CD4-positive, alpha-beta T cell treated with Interleukin-21 for 1 hour (primary cell): Measurements from ENCODE around the gene C1orf52.

Source experiments
- DNase-seq: peaks from one replicate; pipeline ENCODE4 v3.0.0-alpha.2; 2020

C1orf52 gene

DNA sequence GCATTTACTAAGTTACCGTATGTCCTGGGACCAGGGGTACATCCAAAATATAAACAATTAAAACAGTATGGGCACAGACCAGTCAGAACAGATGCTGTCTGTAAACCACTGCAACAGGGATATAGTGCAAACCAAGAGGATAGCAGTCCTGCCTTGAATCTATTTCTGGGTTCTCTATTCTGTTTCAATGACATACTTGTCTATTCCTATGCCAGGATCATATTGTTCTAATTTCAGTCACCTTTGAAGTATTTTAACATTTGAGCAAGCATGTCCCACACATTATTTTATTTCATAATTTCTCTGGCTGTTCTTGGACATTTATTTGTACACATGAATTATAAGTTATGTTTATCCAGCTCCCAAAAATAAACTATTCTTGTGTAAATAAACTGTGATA is 30.5 kb downstream of the C1orf52 start:
- no peak for DNase-seq

DNA sequence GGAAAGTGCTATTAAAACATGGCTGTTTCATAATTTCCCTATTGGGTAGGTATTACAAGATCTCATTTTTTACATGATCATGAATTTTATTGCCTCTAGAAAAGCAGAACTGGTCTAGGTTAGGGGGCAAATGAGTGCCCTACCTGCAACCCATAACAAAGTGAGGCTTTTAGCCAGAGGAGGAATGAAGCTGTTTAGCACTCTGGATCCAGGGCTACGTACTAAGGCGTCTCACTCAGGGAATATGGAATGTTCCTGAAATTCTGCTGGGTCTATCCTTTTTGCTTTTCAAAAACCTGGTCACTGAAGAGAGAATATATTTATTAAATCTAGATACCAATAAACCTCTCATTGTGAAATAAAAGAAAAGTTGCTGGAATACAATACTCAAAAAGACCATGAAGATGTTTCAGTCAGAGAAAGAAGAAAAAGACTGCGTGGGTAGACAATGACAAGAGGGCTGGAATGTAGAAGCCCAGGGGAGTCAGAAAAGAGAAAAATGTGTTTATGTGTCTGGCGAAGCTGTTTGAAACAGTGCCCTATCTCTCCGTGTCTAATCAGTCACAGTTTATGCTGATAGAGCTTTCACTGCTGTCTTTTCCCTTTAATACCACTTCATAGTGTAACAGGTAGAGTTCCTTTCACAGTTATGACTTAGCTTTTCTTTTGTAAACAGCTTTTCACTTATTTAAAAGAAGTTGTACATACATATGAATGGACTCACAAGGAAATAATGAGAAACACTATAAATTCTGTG is 33.7 kb downstream of the C1orf52 start:
- DNase-seq = no peak

DNA sequence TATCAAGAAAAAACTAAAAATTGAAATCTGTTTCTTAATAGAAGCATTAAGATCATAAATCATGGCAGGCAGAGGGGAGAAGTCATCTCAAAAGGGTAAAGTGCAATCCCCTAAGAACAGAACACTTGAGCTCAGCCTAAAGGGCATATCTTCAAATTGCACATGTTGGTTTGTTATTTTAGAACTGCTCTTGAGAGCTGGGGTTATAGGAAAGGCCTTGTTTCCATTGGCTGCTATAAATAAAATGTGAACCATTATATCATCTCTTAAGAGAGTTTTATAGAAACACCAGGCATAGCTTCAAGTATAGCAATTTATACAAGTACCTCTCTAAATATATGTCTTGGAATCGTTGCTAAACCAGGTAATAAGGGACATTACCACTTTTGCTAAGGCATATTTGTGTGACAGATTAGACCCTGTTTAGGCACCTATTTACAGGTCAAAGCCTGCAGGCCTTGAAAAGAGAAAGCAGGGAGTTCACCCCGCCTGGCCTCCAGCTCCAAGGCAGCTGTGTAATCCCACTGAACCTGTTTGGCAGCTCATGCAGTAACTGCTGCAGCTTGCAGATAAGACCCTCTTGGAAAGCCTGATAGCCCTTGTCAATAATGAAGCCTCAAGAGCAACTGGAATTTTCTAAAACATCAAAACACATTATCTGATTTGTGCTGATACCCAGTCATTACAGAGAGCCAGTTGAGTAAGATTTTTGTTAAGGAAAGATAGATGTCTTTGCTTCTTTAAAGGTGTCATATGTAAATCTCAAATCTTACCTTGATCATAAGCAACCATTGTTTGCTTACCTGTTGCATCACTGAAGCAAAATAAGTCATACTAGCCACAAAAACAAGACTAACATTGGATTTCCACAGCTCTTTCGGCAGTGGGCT is 34.5 kb downstream of the C1orf52 start:
- no peak for DNase-seq

DNA sequence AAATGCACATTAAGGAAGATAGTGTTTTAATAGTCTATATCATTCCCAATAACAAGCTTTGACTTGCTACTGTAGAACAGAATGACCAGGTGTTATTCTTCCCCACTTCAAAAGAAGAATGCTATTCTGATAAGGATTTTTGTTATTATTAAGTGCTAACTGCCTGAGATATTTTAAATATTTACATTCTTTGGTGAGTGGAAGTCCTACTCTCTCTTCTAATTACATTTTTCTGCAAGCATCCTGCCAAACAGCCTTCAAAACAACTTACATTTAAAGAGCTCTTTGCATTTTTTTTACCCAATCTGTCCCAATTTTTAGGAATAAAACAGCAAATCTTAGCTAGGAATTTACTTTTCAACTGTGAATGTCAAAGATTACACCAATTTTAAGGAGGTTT is 35.2 kb downstream of the C1orf52 start:
- no peak for DNase-seq

DNA sequence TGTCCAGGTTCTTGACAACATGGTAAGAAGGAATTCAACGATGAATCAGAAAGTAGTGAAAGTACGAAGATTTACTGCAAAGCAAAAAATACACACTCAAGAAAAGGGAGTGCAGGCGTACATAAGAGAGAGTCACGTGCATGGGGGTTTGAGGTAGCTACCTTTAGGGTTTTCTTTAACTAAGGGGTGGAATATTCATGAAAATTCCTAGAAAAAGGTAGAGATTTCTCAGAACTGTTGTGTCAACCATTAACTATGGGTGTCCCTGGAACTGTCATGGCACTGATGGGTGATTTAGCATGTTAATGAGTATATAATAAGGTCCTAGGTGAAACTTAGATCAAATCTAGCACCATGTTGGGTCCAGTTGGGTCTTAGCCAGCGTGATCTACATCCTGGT is 36.1 kb downstream of the C1orf52 start:
- DNase-seq = no peak

DNA sequence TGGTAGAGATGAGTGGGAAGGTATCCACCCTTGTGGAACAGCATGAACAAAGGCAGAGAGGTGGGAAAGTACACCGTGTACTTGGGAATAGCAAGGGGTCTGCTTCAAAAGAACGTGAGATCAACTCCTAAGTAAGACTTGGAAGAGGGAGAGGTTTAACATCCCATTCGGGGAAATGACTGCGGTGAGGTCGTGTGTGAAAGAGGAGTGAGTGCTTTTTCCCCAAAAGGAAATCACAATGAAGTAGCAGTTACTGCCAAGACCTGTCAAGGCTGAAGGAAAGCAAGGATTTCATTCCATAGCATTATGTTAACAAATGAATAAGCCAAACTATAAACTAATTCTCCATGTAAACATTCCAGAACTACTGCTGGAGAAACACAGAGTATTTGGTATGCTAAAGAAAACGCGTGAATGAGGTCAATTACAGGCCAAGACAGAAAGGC is 38.7 kb downstream of the C1orf52 start:
- DNase-seq = no peak

DNA sequence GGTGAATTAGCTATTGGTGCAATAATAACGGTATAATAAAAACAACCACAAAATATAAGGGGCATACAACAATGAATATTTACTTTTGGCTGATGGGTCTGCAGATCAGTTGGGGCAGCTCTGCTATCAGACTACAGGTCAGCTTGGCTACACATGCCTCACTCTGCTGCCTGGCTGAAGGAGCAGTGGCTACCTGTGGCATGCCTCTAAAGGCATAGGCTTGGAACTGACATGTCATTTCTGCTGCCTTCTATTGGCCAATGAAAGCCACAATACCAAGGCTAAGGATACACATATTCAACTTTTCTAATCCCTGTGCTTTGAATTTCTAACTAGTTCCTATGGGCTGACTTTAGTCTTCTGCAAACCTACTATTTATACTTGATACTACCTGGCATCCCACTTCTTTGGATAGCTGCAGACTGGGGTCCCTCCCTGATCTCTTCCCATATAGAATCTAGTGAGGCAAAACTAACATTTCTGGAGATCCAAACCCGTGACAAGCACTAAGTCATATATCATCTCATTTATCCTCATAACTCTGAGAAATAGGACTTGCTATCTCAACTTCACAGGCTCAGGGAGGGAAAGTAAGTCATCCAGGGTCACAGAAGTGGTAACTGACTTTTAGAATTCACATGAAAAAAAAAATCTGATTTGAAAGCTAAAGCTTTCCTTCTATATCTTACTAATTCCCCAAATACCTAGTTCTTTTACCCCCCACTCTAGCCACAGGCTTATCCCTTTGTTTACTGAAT is 39.4 kb downstream of the C1orf52 start:
- no peak for DNase-seq

DNA sequence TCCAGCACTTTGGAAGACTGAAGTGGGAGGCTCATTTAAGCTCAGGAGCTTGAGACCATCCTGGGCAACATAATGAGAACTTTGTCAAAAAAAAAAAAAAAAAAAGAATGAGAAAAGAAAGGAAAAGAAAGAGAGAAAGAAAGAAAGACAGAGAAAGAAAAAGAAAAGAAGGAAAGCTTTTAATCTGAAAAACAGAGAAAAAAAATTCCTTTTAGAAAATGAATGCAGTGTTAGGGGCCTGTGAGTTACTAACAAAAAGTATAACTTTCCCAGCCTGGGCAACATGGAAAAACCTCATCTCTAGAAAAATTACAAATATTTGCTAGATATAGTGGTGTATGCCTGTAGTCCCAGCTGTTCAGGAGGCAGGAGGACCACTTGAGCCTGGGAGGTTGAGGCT is 42.8 kb downstream of the C1orf52 start:
- no peak for DNase-seq

DNA sequence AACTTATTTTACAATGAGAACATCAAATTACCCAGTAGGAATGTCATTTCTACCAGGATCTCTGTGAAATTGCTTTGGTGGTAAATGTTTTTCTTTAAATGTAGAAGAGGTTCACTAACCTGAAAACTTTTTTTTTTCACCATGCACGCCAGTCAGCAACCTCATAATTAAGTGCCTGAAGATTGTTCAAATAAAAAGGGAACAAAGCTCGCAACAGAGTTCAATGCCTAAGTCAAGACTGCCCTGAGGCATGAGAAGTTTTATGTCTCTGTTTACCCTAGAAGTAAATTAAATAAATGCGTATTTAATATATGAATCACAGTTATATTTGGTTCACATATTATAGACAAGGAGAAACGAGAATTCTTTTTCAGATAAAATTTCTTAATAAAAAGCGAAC is 44.8 kb downstream of the C1orf52 start:
- no peak for DNase-seq

DNA sequence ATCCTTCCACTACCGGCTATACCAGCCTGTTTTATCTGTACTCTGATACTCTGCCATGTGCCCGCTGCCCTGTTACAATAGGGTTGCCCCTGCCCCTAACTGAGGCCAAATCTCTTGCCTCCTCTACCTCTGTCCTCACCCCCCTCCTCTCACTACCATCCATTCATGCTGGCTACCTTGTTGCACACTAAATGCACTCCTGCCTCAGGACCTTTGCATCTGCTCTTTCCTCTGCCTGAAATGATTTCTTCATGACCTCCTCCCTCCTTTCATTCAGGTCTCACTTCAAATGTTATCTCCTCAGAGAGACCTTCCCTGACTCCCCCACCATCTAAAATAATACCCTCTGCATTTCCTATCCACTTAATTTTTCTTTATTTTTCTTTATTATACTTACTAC is 51.0 kb downstream of the C1orf52 start:
- no peak for DNase-seq

DNA sequence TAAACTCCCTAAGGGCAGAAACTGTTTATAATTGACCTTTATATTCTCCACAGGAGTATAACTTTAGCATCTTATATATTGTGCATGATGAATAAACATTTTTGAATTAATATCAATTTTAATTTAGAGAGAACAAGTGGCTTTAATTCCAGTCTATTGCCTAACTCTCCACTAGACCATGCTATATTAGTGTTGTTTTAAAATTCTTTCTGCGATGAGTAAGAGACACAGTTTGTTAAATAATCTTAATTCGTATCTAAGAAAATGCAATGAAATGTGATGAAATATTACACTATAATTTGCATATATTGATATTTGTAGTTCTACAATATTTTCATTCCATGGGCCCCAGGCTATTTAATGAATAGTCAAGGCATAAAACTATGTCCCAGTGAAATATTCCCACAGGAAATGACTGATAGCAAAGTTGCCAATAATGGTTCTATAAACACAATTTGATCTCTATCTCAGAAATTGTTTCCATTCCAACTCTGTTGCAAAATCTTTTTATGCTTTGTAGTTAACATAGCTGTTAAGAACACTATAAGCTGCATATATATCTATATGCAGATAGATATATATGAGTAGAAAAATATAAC is 55.8 kb downstream of the C1orf52 start:
- DNase-seq = no peak

DNA sequence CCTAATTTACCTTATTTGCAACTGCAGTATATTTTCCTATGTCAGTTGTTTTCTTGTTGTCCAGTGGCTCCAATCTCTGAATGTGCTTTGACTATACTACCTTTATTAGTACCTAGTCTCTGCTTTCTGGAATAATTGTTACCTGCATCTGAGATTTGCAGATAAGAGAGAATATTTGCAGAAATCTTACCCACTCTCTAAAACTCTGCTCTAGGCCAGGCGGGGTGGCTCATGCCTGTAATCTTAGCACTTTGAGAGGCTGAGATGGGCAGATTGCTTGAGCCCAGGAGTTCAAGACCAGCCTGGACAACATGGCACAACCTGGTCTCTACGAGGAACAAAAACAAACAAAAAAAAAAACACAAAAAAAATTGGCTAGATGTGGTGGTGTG is 56.6 kb downstream of the C1orf52 start:
- no peak for DNase-seq

DNA sequence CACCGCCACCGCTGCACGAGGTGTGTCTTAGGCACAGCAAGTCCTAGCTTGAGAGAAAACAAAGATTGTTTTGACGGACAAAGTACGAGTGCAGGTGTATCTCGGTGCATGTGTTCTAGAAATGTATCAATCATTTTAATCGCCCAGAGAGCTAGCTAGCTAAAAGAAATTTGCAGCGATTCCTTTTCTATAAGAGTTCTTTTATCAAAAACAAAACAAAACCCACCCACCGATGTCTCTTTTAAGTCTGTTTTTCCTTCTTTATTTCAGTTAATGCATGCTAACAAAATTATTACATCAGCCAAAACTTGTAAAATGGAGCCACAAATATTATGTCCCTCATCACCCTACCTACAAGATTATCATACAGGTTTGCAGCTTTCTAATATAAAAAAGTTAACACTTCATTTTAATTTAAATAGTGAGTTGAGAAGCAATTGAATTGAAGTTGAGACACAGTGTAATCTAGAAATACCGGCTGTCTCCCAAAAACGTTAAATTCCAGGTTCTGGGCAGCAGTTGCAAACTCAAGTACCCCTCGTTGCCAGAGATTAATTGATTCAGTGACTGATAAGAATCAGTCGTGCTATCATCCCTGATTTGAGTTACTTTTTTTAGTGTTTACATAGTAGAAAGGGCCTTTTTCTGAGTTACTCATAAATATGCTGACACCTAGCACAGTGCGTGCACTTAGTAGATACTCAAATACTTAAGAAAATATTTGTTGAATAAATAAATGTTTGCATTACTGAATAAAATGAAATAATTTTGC is 57.2 kb downstream of the C1orf52 start:
- no peak for DNase-seq

DNA sequence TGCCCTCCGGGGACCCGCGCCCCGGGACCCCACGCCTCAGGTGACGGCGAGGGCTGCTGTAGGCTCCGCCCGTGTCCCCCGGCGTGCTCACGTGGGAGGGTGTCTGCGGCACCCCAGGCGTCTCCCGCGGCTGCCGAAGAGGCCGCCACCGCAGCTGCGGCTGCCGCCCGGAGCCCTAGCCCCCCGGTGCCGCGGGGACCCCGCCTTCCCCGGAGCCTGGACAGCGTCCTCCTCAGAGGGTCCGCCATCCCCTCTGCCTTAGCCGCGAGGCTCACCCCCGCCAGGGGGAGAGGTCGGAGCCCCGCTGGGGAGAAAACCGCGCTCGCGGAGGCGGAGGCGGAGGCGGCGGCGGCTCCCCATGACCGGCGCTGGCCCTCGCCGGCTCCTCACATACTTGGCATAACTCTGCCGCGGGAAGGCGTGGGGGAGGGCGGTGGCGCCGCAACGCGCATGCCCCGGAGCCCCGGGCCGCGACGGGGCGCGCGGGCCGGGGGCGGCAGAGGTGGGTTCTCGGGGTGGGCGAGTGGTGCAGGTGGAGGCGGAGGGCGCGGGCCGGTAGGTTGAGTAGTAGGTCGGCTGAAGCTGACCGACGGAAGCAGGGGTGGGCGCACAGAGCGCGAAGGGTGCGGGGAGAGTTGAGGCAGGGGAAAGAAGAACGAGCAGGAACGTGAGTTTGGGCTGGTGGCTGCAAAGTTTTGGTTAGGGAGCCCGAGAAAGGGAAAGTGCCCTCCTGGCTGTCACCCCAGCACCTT is 57.9 kb downstream of the C1orf52 start:
- DNase-seq = peak; percentile 72

DNA sequence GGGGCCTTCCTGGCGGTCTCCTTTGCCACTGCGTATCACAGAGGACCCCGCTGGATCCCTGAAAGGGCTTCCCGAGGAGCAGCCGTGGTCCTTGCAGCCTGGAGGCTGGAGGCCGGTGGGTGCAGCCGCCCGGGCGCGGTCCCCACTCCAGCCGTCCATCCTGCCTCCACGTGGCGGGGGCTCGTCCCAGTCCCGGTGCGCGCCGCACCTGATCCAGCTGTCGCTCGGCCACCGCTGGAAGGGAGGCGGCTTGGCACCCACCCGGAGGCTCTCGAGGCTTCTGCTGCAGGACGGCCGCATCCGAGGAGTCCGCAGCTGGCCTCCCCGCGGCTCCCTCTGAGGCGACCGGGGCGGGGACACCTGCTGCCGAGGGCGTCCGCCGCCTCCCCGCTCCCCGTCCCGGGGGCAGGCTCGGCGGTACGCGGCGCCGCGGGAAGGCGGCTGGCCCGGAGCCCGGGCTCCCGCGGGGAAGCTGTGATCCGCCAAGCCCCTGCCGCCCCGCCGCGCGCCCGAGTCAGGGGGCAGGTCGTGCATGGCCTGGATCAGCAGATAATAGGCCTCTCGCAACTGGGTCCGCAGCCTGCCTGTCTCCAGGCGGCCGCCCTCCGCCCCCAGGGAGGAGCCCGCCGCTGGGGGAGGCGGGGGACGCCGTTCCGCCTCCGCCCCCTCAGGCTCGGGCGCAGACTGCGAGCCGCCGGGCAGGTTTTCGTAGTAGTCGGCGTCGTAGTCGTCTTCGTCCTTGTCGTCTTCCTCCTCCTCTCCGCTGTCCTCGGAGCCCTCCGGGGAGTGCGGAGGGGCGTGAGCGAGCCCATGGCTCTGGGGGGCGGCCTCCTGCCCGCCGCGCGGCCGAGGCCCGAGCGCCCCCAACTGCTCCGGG is 58.8 kb downstream of the C1orf52 start, which contains the start of gene SYDE2:
Gene SYDE2 (minus strand): TSS at position 554 of the 877 bp plus-strand sequence. CDS start 20 bp downstream, at position 534.
- peak; percentile 83 for DNase-seq
